Activated T-helper 1 cell treated with Interleukin-2 at 50 U/mL for 16 hours (primary cell): ENCODE measurements around the gene PBX1.

Source experiments
- DNase-seq: peaks from one replicate; pipeline ENCODE4 v3.0.0-alpha.2; 2020; ENCODE audit warnings: low read depth

The PBX1 gene

GRCh38 chr1:164700683-164701082, 141.7 kb downstream of the PBX1 start:
- DNase-seq: no peak

DNA sequence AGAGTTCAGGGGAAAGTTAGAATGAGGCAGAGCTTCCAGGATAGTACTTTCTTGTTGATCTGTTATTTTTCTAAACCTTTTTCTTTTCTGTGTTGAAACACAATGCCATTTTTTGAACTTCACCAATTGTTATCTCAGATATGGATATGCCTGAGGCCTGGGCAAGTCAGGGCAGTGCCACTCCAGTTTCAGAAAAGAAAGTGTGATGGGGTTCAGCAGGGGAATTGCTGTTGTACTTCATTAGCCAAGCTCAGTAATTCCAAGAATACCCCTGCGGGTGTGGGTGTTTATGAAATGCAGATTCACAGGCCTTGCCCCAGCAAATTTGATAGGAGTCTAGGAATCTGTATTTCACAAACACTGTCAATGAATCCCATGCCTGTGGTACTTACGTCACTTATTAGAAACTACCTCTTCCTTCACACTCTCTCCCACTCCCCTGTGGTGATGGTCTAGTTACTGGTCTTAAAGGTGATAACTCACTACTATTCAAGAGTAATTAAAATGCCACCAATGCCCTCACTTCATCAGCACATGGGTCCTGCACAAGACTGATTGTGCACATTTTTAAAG, 142.3 kb downstream of the PBX1 start:
- no peak for DNase-seq

GRCh38 chr1:164702216-164702615, 143.2 kb downstream of the PBX1 start:
- DNase-seq: no peak

DNA sequence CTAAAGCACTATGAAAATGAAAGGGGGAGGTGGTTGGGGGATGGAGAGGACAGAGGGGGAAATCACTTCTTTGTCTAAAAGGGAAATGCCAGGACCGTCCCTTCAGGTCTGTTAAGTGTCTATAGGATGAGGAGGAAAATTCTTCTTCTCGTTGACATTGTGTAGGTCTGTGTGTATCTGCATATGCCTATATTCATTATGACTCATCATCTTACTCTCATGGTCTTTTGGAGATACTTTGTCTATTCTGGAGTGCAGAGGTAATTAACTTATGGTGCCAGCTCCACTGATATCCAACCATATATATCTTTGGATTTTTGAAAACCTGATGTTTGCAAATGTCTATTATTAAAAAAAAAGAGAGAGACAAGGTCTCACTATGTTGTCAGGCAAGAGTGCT, 143.7 kb downstream of the PBX1 start:
- no peak for DNase-seq

- DNase-seq: no peak
Observed at GRCh38 chr1:164703463-164703862, 144.5 kb downstream of the PBX1 start.

DNA sequence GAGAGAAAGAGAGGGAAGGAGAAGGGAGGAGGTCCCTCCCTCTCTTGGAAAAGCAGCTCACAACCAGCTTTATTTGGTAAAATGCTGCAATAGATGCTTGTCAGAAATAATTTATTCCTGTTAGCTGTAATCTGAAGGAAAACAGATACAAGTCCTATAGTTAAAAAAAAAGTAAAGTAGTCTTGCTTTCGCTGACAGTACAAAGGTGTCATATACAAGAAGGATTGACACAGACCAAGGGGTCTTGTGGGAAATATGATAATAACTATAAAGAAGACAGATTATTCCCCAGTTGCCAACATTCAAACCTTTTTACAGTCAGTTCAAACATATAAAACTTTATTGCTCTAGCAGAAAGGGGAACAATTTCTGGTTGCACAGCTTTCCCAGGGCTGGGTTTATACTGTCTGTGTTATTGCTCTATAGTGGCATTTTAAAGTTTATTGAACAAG, 145.0 kb downstream of the PBX1 start:
- DNase-seq: no peak

- no peak for DNase-seq
Observed at GRCh38 chr1:164704954-164705353, 146.0 kb downstream of the PBX1 start.

DNA sequence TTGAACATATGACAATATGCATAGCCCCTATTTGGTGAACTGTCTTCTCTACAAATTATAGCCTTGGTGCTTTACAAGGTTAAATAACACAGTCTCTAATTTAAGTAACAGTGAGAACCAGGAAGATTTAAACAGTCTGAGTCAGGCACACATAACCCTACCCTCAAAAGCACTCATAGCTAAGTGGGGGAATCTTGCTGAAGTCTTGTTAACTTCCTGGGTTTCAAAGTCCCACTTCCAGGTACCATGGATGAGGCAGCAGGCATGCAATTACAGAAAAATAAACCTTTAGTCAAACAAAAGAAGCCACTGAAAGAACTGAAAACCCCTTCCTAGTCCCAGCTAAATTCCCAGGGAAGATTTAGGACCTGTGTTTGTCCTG, 147.6 kb downstream of the PBX1 start:
- DNase-seq: no peak

- no peak for DNase-seq
Observed at GRCh38 chr1:164707868-164708331, 148.9 kb downstream of the PBX1 start.

DNA sequence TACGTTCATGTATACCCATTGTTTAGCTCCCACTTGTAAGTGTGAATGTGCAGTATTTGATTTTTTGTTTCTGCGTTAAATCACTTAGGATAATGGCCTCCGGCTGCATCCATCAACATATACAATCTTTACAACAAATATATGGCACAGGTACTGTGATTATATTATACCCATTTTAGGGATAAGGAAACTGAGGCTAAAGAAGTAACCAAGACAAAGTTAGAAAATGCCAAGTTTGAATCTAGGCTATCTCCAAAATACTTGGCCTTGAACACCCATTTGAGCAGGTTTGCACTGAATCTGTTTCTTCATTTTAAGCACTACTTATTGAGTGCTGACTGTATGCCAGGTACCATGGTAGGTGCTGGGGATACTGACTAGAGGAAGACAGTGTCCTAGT, 149.6 kb downstream of the PBX1 start:
- no peak for DNase-seq

- DNase-seq: no peak
Observed at GRCh38 chr1:164709126-164709525, 150.1 kb downstream of the PBX1 start.

DNA sequence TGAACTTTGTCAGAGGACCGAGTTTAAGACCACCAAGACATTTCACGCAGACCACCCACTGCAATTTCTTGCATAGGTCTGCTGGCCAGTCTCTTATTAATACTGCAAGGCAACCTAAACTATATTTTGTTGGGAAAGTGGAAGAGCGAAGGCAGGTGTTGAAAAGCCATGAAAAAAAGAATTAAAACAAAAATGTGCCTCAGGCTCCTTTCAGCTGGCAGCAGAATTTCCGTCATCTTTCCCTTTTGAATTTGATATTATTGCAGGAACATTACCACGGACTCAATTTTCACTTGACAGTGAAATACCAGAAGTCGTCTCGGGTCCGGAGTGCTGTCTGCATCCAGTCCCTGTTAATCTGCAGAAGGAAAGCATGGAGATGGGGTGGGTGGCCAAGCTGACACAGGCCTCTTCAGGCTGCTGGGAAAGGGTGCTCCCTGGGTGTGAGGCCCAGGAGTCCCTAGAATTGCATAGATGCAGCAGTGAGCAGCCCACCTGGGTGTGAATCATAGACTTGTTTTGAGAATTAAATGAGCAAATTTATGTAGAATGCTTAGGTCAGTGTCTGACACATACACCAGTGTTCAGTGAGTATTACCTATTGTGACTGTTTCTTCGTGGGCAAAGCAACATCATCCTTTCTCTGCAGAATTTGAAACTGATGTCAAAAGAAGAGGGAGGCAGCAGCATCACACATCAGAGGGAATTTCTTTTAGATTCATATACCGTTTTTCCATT, 150.7 kb downstream of the PBX1 start:
- DNase-seq: no peak

DNA sequence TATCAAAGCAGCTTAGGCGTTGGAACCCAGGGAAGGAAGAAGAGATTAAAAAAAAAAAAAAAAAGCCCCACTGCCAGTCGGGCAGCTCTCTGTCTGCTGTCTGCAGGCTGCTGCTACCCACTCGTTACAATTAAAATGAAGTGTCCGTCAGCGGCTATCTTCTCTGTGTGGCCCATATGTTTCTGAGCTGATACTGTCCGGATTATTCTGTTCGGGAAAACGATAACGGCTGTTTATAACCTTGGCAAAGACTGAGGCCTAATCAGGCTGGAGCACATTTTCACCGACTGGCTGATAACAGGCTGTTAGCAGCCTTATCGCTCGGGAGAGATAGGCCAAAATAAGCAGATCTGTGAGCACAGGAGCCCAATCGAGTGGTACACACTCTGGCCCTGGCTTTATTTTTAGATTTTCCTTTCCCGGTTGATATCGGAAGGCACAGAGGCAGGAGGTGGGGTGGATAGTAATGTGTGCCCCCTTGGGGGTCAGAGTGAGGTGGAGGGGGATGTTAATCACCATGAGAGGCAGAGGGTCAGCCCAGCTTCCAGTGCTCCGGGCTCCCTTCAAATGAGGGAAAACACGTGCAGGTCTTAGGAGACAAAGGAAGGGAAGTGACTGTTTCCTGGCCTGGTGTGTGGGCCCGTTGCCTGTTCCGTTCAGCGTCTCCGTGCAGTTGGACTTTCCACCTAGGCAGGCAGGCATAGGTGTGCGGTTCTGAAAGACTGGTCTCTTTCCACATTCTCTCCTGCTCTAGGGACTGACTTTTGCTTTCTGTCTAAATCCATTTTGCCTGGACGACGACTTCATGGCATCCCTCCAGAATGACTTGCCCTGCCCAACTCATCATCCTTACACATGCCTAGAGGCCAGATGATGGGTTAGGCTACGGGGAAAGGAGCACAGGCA, 153.4 kb downstream of the PBX1 start:
- DNase-seq: no peak

- DNase-seq: no peak
Observed at GRCh38 chr1:164713456-164714207, 154.6 kb downstream of the PBX1 start.

DNA sequence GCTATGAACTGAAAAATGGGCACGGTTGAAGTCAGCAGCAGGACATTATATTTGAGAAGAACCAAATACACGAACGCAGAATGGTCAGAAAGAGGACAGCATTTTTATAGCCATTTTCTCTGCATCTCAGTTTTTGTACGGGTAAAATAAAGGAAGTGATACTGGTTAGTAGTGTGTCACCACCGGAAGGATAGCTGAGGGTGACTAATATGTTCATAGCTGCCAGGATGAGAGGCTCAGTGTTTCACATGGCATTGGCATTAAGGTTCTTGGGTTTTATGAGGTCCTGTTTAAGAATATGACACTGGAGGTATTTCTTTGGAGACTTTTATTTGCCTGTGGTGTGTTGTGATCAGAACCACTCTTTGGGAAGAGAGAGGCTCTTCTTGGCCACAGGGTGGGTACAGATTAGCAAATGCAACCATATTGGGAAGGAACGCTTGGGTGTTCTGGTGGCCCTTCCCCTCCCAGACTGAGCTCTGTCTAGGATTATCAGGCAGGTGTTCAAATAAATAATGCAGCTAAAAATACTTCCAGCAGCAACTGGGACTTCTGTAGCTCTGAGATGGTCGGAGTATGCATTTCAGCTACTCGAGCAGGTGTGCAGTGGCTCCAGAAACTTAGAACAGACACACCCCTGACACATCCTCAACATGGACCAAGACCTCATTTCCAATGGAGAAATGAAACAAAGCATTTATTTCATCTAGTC, 158.2 kb downstream of the PBX1 start:
- no peak for DNase-seq

DNA sequence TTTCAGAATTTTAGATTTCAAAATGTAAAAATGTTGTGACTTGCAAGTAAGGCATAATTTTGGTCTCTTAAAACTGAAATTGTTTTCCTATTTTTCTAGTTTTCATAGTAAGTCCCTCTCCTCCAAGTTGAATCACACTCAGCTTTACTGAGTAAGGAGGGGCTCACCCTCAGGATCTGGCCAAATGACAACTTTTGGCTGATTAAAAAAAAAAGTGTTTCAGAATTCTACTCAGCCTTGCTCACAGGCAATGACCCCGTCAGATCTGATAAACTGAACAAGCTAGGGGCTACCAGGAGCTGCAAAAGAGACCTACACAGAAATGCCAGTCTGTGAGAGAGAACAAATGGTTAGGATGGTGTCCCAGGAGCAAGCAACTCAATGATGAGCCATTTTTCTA, 159.8 kb downstream of the PBX1 start:
- no peak for DNase-seq

GRCh38 chr1:164719676-164720439, 160.9 kb downstream of the PBX1 start:
- no peak for DNase-seq

- DNase-seq: no peak
Observed at GRCh38 chr1:164720440-164721227, 161.7 kb downstream of the PBX1 start.

- no peak for DNase-seq
Observed at GRCh38 chr1:164721228-164721496, 162.2 kb downstream of the PBX1 start.

GRCh38 chr1:164723296-164723798, 164.4 kb downstream of the PBX1 start:
- DNase-seq: no peak
